Measurements from ENCODE around the gene C5orf58.
"Not testable (repeated sequence)": the region's sequence is repeated elsewhere in the genome, so short reads cannot be mapped to it uniquely, and the experiment has no call there.

- not testable (repeated sequence) for TF ChIP-seq CTCF, POLR2A (IDR thresholded peaks at IDR 0.05)
Observed at GRCh38 chr5:170248931-170249227, 16.1 kb downstream of the C5orf58 start.
